ENCODE results near the gene PSMA5. TPM values are rescaled to one million over a fixed set of nuclear protein-coding genes. Genes with fewer than 3 reads are reported as not detected.
"Not testable (repeated sequence)": the region's sequence is repeated elsewhere in the genome, so short reads cannot be mapped to it uniquely, and the experiment has no call there.

Gene PSMA5
- total RNA-seq, 2 experiments from 2014 or later: 170 to 189 TPM

DNA sequence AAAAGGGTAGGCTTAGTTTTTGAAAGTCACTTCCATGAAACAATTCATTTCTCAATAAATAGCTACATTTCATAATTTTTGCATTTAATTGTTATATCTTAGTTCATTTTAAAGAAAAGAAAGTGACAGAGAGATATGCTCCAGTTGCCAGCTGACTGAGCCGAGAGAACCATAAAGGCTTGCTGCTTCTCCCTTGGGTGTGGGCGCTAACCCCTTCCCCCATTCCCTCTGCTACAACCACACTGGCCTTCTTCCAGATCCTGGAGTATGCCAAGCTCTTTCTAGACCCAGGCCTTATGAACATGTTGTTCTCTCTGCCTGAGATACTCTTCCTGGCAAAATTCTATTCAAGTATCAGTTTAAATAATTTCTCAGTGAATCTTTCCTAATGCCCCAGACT lies 40.8 kb downstream of the PSMA5 start:
- Mint-ChIP-seq H3K4me1 (peaks cover 10% of the 10 kb centered on the region), H3K27me3 (peaks cover 18% of the 10 kb centered on the region), H3K27ac (no peak overlapping the region), H3K9me3 (no peaks in the 10 kb centered on the region), H3K4me3 (no peak overlapping the region), H3K36me3 (ENCODE audit: low read depth) (peaks cover 2% of the 10 kb centered on the region)
- ChIA-PET CTCF (interaction anchor here (1.5 to 2.3 kb wide), 3 partner anchors 12 to 147 kb away, joined by 3 to 8 read pairs (median 3); no protein-coding TSS in a partner anchor), POLR2A (interaction anchor here (1.1 kb wide), 1 partner anchor 12 kb away, joined by 3 read pairs; no protein-coding TSS in a partner anchor)
- DNase-seq: no peak

DNA sequence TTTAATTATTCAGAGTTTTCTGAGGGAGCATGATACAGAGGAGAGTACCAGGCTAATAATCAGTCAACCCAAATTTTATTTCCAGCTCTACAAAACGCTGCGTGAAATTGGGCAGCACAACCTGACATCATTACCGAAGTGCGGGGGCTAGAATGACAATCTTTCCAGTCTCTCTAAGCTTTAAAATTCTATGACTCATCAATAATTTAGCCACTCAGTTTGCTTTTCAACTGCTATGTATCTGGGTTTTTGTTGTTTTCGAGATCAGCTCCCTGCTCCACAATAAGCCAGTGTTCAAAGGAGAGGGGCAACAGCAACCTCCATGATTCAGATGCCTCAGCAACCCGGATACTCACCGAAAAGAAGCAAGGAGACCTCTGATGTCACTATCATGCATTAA lies 42.4 kb downstream of the PSMA5 start:
- Mint-ChIP-seq H3K27ac (no peak overlapping the region), H3K9me3 (no peaks in the 10 kb centered on the region), H3K4me3 (no peak overlapping the region), H3K4me1 (peaks cover 4% of the 10 kb centered on the region), H3K27me3 (peaks cover 9% of the 10 kb centered on the region), H3K36me3 (ENCODE audit: low read depth) (no peaks in the 10 kb centered on the region)
- CTCF ChIA-PET: interaction anchor here (1.4 to 2.0 kb wide), 3 partner anchors 10 to 105 kb away, joined by 3 to 4 read pairs (median 4); no protein-coding TSS in a partner anchor
- POLR2A ChIA-PET: interaction anchor here (1.5 kb wide), 1 partner anchor 42 kb away, joined by 3 read pairs; the partner anchor contains the start of gene PSMA5
- DNase-seq: no peak

DNA sequence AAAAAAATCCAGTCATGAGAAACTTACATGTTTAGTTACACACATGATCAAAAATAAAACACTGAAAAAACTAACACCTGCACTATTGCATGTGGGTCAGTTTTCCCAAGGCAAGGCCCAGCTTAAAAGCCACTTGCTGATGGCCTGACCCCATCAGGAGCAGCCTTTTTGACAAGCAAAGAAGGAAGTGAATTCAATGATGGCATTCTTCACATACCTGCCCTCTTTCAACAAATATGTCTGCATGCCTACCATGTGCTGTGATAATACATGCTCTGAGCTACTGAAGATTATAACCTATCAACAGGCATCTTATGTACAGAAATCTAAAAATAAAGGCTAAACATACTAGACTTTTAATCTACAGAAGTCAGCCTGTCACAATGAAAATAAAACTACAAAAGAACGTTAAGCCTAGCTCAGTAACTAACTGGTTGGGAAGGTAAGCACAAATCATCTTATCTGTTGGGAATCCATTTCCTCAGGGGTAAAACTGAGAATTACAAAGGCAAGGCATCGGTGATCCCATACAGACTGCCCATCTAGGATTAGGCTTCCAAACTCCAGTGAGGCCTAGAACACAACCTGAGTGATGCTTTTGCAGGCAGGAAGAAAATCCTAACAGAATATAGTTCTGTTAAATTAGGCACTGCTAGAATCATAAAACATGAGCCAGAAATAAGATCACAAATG lies 43.0 kb downstream of the PSMA5 start:
- ChIA-PET CTCF (interaction anchor here (1.4 to 2.1 kb wide), 3 partner anchors 8 to 105 kb away, joined by 4 to 9 read pairs (median 4); no protein-coding TSS in a partner anchor), POLR2A (interaction anchor here (1.5 kb wide), 1 partner anchor 43 kb away, joined by 3 read pairs; the partner anchor contains the start of gene PSMA5)
- DNase-seq: no peak
- H3K4me3 Mint-ChIP-seq: no peak overlapping the region
- H3K36me3 Mint-ChIP-seq (ENCODE audit: low read depth): no peaks in the 10 kb centered on the region
- H3K4me1 Mint-ChIP-seq: peaks cover 4% of the 10 kb centered on the region
- no peak overlapping the region for H3K27ac Mint-ChIP-seq
- H3K27me3 Mint-ChIP-seq: peaks cover 6% of the 10 kb centered on the region
- H3K9me3 Mint-ChIP-seq: no peaks in the 10 kb centered on the region

GRCh38 chr1:109381573-109381972 lies 44.7 kb downstream of the PSMA5 start:
- CTCF ChIA-PET: interaction anchor here (0.9 to 2.1 kb wide), 3 partner anchors 9 to 104 kb away, joined by 3 to 9 read pairs (median 4); no protein-coding TSS in a partner anchor
- no peak for DNase-seq

DNA sequence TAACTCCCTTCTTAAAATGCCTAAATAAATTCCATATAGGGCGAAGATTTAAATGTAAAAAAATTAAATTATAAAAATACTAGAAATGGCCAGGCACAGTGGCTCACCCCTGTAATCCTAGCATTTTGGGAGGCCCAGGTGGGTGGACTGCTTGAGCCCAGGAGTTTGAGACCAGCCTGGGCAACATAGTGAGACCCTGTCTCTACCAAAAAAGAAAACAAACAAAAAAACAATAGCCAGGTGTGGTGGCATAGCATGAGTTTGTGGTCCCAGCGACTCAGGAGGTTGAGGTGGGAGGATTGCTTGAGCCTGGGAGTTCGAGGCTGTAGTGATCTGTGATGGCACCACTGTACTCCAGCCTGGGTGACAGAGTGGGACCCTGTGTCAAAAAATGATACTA lies 46.3 kb downstream of the PSMA5 start:
- ChIA-PET CTCF (interaction anchor here (0.9 to 1.2 kb wide), 2 partner anchors 8 to 16 kb away, joined by 4 read pairs; no protein-coding TSS in a partner anchor), POLR2A (no interaction called here)
- peaks cover 1% of the 10 kb centered on the region for H3K9me3 Mint-ChIP-seq
- H3K27ac Mint-ChIP-seq: no peak overlapping the region
- H3K4me1 Mint-ChIP-seq: peaks cover 12% of the 10 kb centered on the region
- no peak for DNase-seq
- H3K36me3 Mint-ChIP-seq (ENCODE audit: low read depth): peaks cover 2% of the 10 kb centered on the region
- H3K27me3 Mint-ChIP-seq: peaks cover 4% of the 10 kb centered on the region
- no peak overlapping the region for H3K4me3 Mint-ChIP-seq

More at GRCh38 chr1:109381573-109381972, 44.7 kb downstream of the PSMA5 start:
- H3K27me3 Mint-ChIP-seq: peaks cover 4% of the 10 kb centered on the region
- peaks cover 4% of the 10 kb centered on the region for H3K4me1 Mint-ChIP-seq
- H3K4me3 Mint-ChIP-seq: no peak overlapping the region
- H3K9me3 Mint-ChIP-seq: no peaks in the 10 kb centered on the region
- POLR2A ChIA-PET: interaction anchor here (0.6 kb wide), 1 partner anchor 28 kb away, joined by 3 read pairs; no protein-coding TSS in a partner anchor
- no peaks in the 10 kb centered on the region for H3K36me3 Mint-ChIP-seq (ENCODE audit: low read depth)
- H3K27ac Mint-ChIP-seq: no peak overlapping the region

DNA sequence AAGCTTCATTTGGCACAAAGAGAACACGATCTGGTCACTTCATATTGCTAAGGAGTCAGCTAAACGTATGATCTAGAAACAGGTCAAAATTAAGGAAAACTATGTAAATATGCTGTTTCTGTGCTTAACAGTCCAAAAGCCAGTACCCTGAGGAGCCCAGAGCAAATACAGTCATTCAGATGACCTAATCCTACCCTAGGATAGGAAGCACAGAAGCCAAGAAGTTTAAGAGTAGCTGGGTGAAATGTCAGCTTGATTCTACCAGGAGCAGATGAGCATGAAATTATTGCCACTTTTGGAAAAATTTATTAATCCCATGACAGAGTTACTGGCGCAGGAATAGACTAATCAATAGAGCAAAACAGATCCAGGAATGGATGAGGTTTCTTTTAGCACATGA lies 46.8 kb downstream of the PSMA5 start:
- DNase-seq: no peak
- POLR2A ChIA-PET: no interaction called here
- Mint-ChIP-seq H3K36me3 (ENCODE audit: low read depth) (peaks cover 5% of the 10 kb centered on the region), H3K4me1 (peaks cover 17% of the 10 kb centered on the region), H3K9me3 (peaks cover 3% of the 10 kb centered on the region), H3K27me3 (peaks cover 4% of the 10 kb centered on the region), H3K4me3 (no peak overlapping the region), H3K27ac (no peak overlapping the region)
- CTCF ChIA-PET: interaction anchor here (1.2 kb wide), 1 partner anchor 17 kb away, joined by 4 read pairs; no protein-coding TSS in a partner anchor

DNA sequence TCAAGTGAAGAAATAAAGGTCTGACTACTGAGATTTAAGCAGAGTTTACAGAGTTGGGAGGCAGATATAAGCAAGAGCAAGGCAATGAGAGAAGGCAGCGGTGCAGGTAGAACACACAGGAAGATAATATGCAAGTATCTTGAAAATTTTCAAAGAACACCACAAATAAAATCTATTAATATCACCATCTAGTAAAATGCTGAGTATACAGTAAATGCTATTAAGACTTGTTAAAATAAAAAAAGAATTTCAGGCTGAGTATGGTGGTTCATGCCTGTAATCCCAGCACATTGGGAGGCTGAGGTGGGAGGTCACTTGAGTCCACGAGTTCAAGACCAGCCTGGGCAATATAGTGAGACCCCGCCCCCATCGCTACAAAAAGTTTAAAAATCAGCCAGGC lies 48.5 kb downstream of the PSMA5 start:
- peaks cover 9% of the 10 kb centered on the region for H3K36me3 Mint-ChIP-seq (ENCODE audit: low read depth)
- no peak overlapping the region for H3K4me3 Mint-ChIP-seq
- ChIA-PET POLR2A (no interaction called here), CTCF (interaction anchor here (0.8 to 1.5 kb wide), 3 partner anchors 9 to 117 kb away, joined by 3 read pairs; partner anchors contain the start of gene CYB561D1)
- peaks cover 4% of the 10 kb centered on the region for H3K27me3 Mint-ChIP-seq
- H3K4me1 Mint-ChIP-seq: peaks cover 33% of the 10 kb centered on the region
- no peak overlapping the region for H3K27ac Mint-ChIP-seq
- no peak for DNase-seq
- H3K9me3 Mint-ChIP-seq: peaks cover 3% of the 10 kb centered on the region

DNA sequence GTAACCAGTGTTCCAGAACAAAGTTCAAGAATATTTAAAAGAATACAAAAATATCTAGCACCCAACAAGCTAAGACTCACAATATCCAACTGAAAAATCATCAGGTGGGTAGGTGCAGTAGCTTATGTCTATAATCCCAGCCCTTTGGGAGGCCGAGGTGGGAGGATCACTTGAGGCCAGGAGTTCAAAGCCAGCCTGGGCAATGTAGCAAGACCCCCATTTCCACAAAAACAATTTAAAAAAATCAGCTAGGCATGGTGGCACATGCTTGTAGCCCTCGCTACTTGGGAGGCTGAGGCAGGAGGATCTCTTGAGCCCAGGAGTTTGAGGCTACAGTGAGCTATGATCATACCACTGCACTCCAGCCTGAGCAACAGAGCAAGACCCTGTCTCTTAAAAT lies 52.6 kb downstream of the PSMA5 start:
- H3K4me3 Mint-ChIP-seq, H3K9me3 Mint-ChIP-seq, DNase-seq: not testable (repeated sequence)
- ChIA-PET POLR2A (interaction anchor here (1.1 to 1.8 kb wide), 3 partner anchors 11 to 91 kb away, joined by 3 to 8 read pairs (median 5); partner anchors contain the start of gene PSRC1), CTCF (interaction anchor here (0.6 to 1.5 kb wide), 6 partner anchors 8 to 172 kb away, joined by 3 to 5 read pairs (median 3); no protein-coding TSS in a partner anchor)
- Mint-ChIP-seq H3K36me3 (ENCODE audit: low read depth) (peaks cover 12% of the 10 kb centered on the region), H3K27ac (peak overlapping the region; percentile 66), H3K27me3 (peaks cover 12% of the 10 kb centered on the region), H3K4me1 (peaks cover 64% of the 10 kb centered on the region)

GRCh38 chr1:109373126-109373525 lies 53.1 kb downstream of the PSMA5 start:
- CTCF ChIA-PET: interaction anchor here (0.6 to 1.3 kb wide), 4 partner anchors 9 to 109 kb away, joined by 3 to 5 read pairs (median 3); no protein-coding TSS in a partner anchor
- H3K4me3 Mint-ChIP-seq: no peak overlapping the region
- peaks cover 12% of the 10 kb centered on the region for H3K27me3 Mint-ChIP-seq
- H3K27ac Mint-ChIP-seq: peak overlapping the region; percentile 66
- no peak for DNase-seq
- POLR2A ChIA-PET: interaction anchor here (1.1 to 1.8 kb wide), 3 partner anchors 12 to 90 kb away, joined by 3 to 8 read pairs (median 5); partner anchors contain the start of gene PSRC1
- H3K9me3 Mint-ChIP-seq: peaks cover 3% of the 10 kb centered on the region
- peaks cover 64% of the 10 kb centered on the region for H3K4me1 Mint-ChIP-seq
- H3K36me3 Mint-ChIP-seq (ENCODE audit: low read depth): peaks cover 12% of the 10 kb centered on the region

DNA sequence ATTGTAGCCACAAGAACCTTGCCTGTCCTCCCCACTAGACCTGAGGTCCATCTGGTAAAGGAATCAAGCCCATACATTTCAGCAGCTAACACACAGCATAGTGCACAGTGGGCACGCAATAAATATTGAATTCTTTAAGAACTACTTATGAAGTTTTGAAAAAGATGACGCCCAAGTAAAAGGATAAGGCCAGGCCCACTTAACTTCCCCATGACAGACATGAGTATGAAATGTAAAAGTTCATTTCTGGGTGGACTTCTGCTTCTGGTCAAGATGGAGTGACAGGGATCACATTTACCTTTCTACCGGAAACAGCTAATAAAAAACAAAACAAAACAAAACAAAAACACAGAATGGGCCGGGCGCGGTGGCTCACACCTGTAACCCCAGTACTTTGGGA lies 54.0 kb downstream of the PSMA5 start:
- ChIA-PET POLR2A (interaction anchor here (1.8 kb wide), 1 partner anchor 89 kb away, joined by 8 read pairs; the partner anchor contains the start of gene PSRC1), CTCF (interaction anchor here (0.7 to 1.3 kb wide), 3 partner anchors 10 to 90 kb away, joined by 3 read pairs; partner anchors contain the start of gene PSRC1)
- peaks cover 18% of the 10 kb centered on the region for H3K27me3 Mint-ChIP-seq
- H3K4me3 Mint-ChIP-seq: no peak overlapping the region
- H3K9me3 Mint-ChIP-seq: peaks cover 3% of the 10 kb centered on the region
- H3K4me1 Mint-ChIP-seq: peaks cover 64% of the 10 kb centered on the region
- H3K27ac Mint-ChIP-seq: peak overlapping the region; percentile 19
- DNase-seq: no peak
- H3K36me3 Mint-ChIP-seq (ENCODE audit: low read depth): peaks cover 13% of the 10 kb centered on the region

DNA sequence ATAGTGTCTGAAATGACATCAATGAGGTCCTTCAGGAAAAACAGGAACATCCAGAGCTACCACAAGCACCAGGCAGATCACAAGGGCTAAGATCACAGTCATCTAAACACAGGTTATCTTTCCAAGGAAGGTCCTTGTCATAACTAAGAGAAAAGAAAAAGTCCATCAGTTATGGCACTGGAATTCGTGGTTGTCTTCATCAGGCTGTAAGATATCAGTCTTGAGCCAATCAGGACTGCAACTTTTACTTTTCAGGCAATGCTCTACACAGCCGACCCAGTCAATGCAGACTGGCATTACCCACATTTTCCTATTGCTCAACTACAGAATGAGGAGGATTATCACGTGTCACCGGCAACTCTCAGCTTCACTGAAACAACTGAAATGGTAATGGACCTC lies 54.9 kb downstream of the PSMA5 start:
- Mint-ChIP-seq H3K27ac (peak overlapping the region; percentile 37), H3K36me3 (ENCODE audit: low read depth) (peaks cover 15% of the 10 kb centered on the region), H3K27me3 (peaks cover 20% of the 10 kb centered on the region), H3K4me1 (peaks cover 62% of the 10 kb centered on the region), H3K9me3 (peaks cover 3% of the 10 kb centered on the region), H3K4me3 (peak overlapping the region; percentile 31)
- no peak for DNase-seq
- CTCF ChIA-PET: interaction anchor here (0.9 to 1.1 kb wide), 2 partner anchors 9 to 89 kb away, joined by 3 to 4 read pairs; partner anchors contain the start of gene PSRC1
- POLR2A ChIA-PET: interaction anchor here (1.2 to 1.5 kb wide), 2 partner anchors 25 to 27 kb away, joined by 3 to 4 read pairs; partner anchors contain the start of gene SORT1

DNA sequence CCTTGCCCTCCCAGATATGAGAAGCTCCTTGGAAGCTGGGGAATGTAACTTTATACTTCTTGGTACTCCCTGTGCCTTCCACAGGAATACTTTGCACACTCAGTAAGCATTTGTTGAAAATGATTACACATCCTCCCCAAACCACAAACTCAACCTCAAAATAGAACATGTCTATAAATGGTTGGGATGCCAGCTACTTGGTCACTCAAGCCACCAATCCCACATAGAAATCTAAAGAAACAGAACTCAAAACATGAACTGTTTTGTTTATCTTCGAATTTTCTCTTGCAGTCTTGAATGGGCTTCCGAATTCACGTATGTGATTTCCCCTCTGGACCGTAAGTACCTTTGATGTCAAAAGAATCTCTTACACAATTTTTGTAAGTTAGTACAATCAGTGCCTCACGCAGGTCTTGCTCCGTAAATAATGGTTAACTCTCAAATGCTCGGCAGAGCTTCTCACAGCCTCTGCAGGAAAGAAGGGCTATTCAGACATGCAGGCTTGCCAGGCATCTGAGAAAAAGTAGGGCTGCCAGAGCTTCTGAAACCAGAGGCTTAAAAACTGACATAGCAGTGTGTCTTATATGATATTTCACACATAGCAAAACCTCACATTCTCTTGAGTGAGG lies 55.4 kb downstream of the PSMA5 start:
- H3K27me3 Mint-ChIP-seq: peaks cover 25% of the 10 kb centered on the region
- H3K4me3 Mint-ChIP-seq: peak overlapping the region; percentile 31
- CTCF ChIA-PET: interaction anchor here (1.1 kb wide), 2 partner anchors 28 to 88 kb away, joined by 3 to 4 read pairs; partner anchors contain the start of gene PSRC1
- H3K27ac Mint-ChIP-seq: peak overlapping the region; percentile 37
- H3K4me1 Mint-ChIP-seq: peaks cover 60% of the 10 kb centered on the region
- no peak for DNase-seq
- POLR2A ChIA-PET: interaction anchor here (1.2 to 1.5 kb wide), 2 partner anchors 24 to 27 kb away, joined by 3 to 4 read pairs; partner anchors contain the start of gene SORT1
- peaks cover 3% of the 10 kb centered on the region for H3K9me3 Mint-ChIP-seq
- H3K36me3 Mint-ChIP-seq (ENCODE audit: low read depth): peaks cover 15% of the 10 kb centered on the region

Data from activated CD4-positive, alpha-beta memory T cell treated with anti-CD3 and anti-CD28 coated beads, Interleukin-2, amount 10 ng/mL, durations not matched to agents 7 days and 5 days (primary cell).